GM10847 (cell line): ENCODE results near the gene GPR161.

Experiments
- POLR2A ChIP-seq: IDR thresholded peaks from 2 replicates; pipeline ENCODE4 v1.6.1; 2011; ENCODE audit not compliant: insufficient read length; ENCODE audit errors: extremely low read depth

GPR161 gene, protein sequence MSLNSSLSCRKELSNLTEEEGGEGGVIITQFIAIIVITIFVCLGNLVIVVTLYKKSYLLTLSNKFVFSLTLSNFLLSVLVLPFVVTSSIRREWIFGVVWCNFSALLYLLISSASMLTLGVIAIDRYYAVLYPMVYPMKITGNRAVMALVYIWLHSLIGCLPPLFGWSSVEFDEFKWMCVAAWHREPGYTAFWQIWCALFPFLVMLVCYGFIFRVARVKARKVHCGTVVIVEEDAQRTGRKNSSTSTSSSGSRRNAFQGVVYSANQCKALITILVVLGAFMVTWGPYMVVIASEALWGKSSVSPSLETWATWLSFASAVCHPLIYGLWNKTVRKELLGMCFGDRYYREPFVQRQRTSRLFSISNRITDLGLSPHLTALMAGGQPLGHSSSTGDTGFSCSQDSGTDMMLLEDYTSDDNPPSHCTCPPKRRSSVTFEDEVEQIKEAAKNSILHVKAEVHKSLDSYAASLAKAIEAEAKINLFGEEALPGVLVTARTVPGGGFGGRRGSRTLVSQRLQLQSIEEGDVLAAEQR

DNA sequence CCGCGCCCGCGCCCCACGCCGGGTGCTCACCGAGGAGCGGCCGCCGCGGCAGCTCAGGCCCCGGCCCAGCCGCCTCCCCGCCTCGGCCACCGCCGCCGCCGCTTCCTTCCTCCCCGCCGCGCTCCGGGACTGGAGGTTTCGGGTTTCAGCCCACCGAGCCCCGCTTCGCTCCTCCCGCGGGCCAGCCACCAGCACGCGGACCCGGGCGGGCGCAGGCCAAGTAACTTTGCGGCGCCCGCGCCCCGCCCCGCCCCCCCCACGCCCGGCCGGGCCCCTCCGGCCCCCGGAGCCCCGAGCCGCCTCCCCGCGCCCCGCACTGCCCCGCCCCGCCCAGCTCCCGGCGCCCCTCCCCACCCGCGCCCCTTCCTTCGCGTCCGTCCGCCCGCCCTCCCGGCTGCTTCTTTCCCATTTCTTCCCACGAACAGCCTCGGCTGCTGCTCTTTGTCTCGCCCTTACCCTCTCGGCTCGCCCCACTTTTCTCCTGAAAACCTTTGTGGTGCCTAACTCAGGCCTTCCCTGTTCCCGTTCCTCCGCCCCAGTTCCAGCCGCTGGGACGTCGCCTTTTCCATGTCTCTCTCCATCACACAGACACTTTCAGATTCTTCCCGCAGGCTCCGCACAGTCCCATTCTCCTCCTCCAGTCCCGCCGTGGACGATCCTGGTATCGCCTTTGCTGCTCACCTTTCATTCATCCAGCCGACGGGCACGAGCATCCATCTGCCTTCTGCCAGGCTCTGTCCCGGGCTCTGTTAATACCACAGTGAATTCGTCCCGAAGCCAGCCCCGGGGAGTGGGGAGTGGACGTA lies at the start of gene GPR161:
Gene GPR161 (minus strand): TSS at position 222 of the 806 bp plus-strand sequence. CDS start 32,080 bp downstream, outside the sequence.
- no peak for TF ChIP-seq POLR2A

DNA sequence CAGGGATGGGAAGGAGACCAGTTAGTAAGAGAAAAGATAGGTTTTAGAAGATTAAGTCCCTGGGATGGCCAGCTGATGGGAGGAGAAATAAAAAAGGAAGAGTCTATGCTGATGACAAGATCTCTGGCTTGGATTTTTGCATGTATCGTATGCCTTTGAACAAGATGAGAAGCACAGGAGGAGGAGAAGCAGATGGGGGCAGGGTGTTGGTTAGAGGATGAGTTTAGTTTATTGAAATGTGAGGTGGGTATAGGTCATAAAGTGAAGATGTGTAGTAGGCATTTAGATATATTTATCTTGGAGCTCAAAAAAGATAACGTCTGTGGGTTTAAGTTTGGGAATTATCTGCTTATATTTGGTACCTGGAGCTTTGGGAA lies 43.4 kb upstream of the GPR161 start:
- no peak for TF ChIP-seq POLR2A

DNA sequence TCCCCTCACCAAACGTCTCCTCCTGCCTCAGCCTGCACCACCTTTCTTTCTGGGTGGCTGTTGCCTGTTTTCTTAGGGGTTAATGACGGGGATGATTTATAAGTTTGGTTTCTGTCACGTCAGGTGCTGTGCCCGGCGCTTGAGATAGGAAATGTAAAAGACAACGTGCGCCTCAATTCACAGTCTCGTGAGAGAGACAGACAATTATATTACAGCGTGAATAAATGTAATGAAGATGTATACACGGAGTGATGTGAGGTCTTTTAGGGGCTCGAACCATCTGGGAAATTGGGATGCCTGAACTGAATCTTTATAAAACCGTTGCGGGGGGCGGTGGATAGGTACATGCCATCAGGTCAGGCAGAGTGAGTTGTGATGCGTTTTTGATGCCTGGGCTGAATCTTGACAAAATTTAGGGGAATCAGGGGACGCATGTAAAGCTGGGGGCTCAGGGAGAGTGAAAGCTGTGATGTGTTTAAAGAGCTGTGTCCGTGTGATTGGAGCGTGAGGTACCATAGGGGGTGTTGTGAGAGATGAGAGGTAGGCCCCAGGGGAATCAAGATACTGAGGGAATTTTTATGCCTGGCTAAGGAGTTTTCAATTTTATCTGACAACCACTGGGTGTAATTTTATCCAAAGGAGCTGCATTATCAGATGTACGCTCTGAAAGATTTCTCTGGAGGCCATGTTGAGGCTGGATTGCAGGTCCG lies 42.9 kb upstream of the GPR161 start:
- TF ChIP-seq POLR2A: no peak

DNA sequence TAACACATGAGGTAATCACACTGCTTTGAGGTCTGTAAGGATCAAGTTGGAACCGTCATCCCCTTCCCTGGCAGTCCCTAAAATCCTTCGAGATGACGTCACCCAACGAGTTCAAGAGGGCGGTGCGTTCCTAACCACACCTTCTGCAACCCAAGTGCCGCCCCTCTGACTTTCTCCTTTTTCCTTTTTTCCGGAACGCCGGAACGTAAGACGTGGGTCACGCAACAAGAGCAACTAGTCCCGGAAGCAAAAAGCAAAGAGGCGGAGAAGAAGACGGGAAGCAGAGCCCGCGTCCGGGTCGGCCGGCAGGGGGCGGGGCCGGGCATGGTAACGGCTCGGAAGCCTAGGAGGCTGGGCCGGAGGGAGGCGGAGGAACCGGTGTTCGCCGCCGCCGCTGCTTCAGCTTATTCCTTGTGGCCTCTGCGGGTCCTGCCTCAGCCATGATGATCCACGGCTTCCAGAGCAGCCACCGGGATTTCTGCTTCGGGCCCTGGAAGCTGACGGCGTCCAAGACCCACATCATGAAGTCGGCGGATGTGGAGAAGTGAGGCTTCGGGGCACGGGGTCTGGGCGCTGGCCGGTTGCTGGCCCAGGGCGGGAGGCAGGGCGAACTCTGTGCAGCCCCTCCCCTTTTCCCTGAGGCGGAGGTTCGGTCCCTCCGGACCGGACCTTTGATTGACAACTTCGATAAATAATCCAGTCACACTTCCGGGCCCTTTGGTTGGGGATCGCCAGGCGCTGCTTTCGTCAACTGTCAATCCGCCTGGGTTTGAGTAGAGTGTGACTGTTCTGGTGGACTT lies 42.1 kb upstream of the GPR161 start, which contains the start of gene TIPRL:
Gene TIPRL (plus strand): TSS at position 325 of the 800 bp plus-strand sequence. CDS start 116 bp downstream, at position 441.
- TF ChIP-seq POLR2A: peak; percentile 59

DNA sequence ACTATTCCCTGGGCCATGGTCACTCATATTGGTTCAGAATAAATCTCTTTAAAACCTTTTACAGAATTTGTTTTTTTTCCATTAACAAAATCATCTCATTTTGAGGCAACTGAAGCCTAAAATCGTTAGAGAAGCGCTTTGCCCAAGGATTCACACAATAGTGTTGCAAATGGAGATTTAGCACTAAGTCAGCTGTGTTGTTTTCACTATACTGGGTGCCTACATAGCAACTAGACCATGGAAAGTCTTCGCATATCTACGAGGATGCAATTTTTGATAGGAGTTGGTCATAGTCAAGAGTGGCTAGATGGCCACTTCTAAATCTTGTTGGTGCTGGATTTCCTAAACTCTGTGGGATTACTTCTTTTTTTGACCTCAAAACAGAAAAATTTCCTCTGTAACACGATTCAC lies 41.5 kb upstream of the GPR161 start:
- TF ChIP-seq POLR2A: no peak

DNA sequence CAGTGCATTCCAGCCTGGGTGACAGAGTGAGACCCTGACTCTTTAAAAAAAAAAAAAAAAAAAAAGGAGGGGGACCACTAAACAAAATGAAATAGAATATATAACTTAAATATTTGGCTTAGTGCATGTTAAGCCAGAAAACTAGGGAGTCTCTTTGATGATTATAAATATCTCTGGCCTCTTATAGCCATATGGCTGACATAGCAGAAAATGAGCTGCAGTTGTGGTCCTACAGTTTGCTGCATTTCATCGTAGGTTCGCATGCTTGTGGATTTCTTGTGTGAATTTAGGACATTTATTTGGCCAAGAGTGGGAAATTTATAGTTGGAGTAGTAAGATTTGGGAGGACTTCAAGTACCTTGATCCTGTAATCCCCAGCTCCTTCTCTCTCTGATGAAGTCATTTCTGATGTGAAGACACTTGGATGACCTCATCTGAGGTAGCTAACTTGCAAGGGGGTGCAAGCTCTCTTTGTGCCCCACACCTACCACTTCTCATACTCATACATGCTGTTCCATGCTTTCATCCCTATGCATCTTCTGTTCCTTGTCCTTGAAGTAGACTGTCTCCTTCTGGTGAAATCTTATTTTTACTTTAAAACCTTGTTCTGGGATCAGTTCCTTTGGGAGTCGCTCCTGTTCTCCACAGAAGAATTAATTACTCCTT lies 35.7 kb upstream of the GPR161 start:
- TF ChIP-seq POLR2A: no peak

DNA sequence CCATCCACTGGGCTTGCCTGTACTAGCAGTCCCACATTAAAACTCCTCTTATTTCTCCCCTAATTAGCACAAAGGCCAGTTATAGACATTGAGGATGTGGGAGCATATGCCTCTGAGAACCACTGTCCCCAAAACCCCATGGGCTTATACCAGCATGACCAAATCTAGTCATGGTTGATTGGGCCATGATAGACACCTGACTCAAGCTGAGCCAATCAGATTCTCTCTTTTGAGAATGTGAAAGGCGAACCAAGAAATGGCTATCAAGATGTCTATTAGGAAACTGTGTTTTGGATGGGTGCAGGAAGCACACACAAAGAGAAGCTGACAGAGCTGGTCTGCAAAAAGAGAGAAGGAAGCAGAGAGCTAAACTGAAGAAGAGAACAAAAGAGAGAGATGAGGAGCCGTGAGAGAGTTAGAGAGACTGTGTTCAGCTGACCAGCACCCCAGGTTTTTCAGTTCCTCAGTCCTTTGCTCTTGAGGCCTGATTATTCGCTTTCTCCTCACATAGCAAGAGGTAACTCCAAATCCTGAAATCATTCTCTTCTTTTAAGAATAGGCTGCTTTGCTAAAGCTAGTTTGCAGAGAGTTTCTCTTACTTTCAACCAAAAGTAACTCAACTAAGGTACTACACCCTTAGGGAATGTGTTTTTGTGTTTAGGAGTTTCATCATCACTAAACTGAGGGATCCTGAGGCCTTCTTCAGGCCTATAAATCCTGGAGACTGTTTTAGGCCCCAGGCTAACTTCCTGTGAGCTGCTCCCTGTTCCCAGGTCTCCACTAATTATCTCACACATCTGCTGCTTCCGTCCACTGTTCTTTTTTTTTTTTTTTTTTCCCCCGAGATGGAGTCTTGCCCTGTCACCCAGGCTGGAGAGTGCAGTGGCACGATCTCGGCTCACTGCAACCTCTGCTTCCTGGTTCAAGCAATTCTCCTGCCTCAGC lies 34.1 kb upstream of the GPR161 start:
- no peak for TF ChIP-seq POLR2A

DNA sequence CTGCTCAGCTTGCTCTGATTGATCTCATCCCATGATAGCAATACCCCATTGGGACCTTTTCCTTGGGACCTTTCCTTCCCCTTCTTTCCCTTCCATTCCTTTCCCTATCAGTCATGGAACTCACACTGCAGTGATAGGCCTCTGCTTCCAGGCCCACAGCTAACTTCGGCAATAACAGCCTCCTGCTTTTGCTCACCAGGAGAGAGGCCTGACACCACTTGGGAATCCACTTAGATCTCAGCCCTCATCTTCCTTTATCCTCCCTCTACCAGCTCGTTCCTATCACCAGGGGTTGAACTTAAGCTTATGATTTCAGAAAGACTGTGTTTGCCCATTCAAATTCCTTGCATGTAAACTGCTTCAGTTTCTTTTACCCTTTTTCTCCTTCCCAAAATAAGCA lies 31.1 kb upstream of the GPR161 start:
- no peak for TF ChIP-seq POLR2A

DNA sequence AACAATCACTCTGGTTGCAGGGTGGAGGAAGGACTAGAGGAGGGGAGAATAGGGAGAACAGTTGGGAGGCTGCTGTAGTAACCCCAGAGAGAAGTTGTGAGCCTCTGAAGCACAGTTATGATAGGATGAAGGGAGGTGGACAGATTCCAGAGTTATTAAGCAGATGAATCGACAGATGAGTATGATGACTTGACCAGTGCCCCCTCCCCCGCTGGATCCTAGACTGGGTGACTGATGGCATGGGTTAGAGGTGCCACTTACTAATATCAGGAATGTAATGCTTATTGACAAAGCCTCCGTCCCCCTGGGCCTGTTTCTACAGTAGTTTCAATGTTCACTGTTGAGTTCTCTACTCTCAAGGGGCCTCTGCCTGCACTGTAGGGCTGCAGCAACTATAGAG lies 28.0 kb upstream of the GPR161 start:
- no peak for TF ChIP-seq POLR2A

DNA sequence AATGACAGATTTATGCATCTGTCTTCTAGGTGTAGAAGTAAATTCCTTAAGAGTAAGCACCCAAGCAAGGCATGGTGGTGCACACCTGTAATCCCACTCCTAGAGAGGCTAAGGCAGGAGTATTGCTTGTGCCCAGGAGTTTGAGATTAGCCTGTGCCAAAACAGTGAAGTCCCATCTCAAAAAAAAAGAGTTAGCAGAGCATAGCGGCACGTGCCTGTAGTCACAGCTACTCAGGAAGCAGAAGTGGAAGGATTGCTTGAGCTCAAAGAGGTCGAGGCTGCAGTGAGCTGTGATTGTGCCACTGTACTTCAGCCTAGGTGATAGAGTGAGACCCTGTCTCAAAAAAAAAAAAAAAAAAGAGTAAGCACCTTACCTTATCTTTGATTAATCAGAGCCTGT lies 26.9 kb upstream of the GPR161 start:
- no peak for TF ChIP-seq POLR2A

DNA sequence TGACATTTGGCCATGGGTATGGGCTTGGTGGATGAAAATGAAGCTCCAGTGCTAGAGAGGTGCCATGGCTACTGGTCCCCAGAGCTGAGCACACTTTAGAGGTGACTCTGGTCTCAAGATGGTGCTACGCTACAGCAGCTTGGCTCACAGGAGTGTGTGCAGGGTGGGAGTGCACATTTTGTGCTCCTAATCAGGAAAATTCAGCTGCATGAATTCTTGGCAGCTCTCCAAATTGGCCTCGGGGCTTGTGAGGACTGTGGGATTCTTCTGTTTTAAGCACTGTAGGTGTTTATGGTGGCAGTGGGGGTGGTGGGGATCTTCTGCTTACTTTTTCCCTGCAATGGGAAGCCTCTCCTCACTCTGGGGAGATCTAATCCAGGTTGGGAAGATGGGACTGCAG lies 24.7 kb upstream of the GPR161 start:
- TF ChIP-seq POLR2A: no peak

DNA sequence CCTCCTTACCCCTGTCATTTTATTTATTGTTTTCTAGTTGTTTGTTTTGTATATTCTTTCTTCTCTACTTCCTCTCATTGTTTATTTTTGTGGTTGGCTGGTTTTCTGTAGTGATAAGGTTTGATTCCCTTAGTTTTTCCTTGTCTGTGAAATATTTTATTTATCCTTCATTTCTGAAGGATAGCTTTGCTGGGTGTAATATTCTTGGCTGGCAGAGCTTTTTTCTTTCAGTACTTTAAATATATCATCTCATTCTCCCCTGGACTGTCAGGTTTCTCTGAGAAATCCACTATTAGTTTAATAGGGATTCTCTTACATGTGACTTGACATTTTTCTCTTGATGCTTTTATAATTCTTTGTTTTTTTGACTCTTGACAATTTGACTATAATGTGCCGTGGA lies 23.2 kb upstream of the GPR161 start:
- no peak for TF ChIP-seq POLR2A

DNA sequence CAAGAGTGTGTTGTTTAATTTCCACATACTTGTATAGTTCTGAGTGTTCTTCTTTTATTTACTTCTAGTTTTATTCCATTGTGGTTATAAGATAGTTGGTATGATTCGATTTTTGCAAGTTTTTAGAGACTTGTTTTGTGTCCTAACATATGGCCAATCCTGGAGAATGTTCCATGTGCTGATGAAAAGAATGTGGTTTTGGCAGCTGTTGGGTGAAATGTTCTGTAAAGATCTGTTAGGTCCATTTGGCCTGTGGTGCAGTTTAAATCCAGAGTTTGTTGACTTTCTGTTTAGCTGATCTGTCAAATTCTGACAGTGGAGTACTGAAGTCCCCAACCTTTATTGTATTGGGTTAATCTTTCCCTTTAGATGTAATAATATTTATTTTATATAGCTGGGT lies 22.5 kb upstream of the GPR161 start:
- no peak for TF ChIP-seq POLR2A
